DND-41 (cell line): ENCODE measurements around the gene PTPRN2.

ENCODE experiments used
- ATAC-seq: fragments of 200-7000 bp; cut with Tn5 transposase; 3 replicates; pipeline ENCODE4 v1.9.1; 2021; ENCODE audit warnings: low read depth; ENCODE audit not compliant: insufficient read depth
- DNase-seq: peaks from one replicate; pipeline ENCODE4 v3.0.0-alpha.2; 2020
- H2AFZ ChIP-seq: 2 replicates; pipeline ENCODE4 v1.6.0; 2012; ENCODE audit warnings: low read depth, low read length
- H3K27ac ChIP-seq: 2 replicates; pipeline ENCODE4 v1.5.1; 2012; ENCODE audit warnings: low read length, inconsistent platforms
- H3K27me3 ChIP-seq: fragments of 200-600 bp; sonication (generic); 2 replicates; pipeline ENCODE4 v1.6.0; 2012; ENCODE audit warnings: low read length, mild to moderate bottlenecking, inconsistent platforms; ENCODE audit not compliant: insufficient read depth, poor library complexity
- H3K36me3 ChIP-seq: 2 replicates; pipeline ENCODE4 v1.5.1; 2012; ENCODE audit warnings: low read length, inconsistent platforms; ENCODE audit not compliant: insufficient read depth
- H3K4me1 ChIP-seq: 2 replicates; pipeline ENCODE4 v1.5.1; 2012; ENCODE audit warnings: mild to moderate bottlenecking, low read length; ENCODE audit not compliant: insufficient read depth
- H3K4me2 ChIP-seq: 2 replicates; pipeline ENCODE4 v1.6.0; 2012; ENCODE audit warnings: mild to moderate bottlenecking, moderate library complexity, low read length, inconsistent platforms; ENCODE audit not compliant: insufficient read depth
- H3K4me3 ChIP-seq, 2 experiments: fragments of 200-600 bp in 1 of 2; shearing (Covaris generic) in 1 of 2; 2 replicates each; pipeline ENCODE4 v1.5.1; 2012 to 2016; ENCODE audit warnings: inconsistent platforms in 2 of 2, low read length in 2 of 2, mild to moderate bottlenecking in 2 of 2, low read depth in 1 of 2, moderate library complexity in 1 of 2
- H3K79me2 ChIP-seq: 2 replicates; pipeline ENCODE4 v1.6.0; 2012; ENCODE audit warnings: low read length, inconsistent platforms; ENCODE audit not compliant: insufficient read depth
- H3K9ac ChIP-seq: 2 replicates; pipeline ENCODE4 v1.6.0; 2012; ENCODE audit warnings: low read depth, mild to moderate bottlenecking, inconsistent platforms, low read length, moderate library complexity
- H3K9me3 ChIP-seq: 2 replicates; pipeline ENCODE4 v1.5.1; 2012; ENCODE audit warnings: low read length, moderate library complexity, mild to moderate bottlenecking, inconsistent platforms; ENCODE audit not compliant: insufficient read depth, severe bottlenecking
- H4K20me1 ChIP-seq: 2 replicates; pipeline ENCODE4 v1.6.0; 2012; ENCODE audit warnings: low read length; ENCODE audit not compliant: insufficient read depth
- EZH2 ChIP-seq: IDR thresholded peaks from 3 replicates; pipeline ENCODE4 v1.6.1; 2012; ENCODE audit warnings: borderline replicate concordance, low read depth, mild to moderate bottlenecking, moderate library complexity, low read length, inconsistent platforms; ENCODE audit not compliant: severe bottlenecking
- TF ChIP-seq, protein P1 (sequence below): IDR thresholded peaks from 2 replicates; pipeline ENCODE4 v1.5.1; 2012; ENCODE audit warnings: borderline replicate concordance, low read length, moderate library complexity, mild to moderate bottlenecking; ENCODE audit not compliant: poor library complexity, severe bottlenecking; ENCODE audit errors: extremely low read depth

Gene PTPRN2

GRCh38 chr7:158321056-158321700, 266.4 kb downstream of the PTPRN2 start:
- Histone ChIP-seq H4K20me1 (no peaks in the 10 kb centered on the region), H3K9ac (no peak overlapping the region), H3K4me1 (no peaks in the 10 kb centered on the region), H3K27ac (no peak overlapping the region), H3K9me3 (peaks cover 2% of the 10 kb centered on the region), H3K4me2 (no peak overlapping the region), H3K36me3 (no peaks in the 10 kb centered on the region), H3K27me3 (no peaks in the 10 kb centered on the region), H3K4me3 (no peak overlapping the region), H2AFZ (no peak overlapping the region), H3K79me2 (no peaks in the 10 kb centered on the region)
- ATAC-seq: no peak
- no peak for DNase-seq
- TF ChIP-seq EZH2: no peak
- TF ChIP-seq, protein P1, sequence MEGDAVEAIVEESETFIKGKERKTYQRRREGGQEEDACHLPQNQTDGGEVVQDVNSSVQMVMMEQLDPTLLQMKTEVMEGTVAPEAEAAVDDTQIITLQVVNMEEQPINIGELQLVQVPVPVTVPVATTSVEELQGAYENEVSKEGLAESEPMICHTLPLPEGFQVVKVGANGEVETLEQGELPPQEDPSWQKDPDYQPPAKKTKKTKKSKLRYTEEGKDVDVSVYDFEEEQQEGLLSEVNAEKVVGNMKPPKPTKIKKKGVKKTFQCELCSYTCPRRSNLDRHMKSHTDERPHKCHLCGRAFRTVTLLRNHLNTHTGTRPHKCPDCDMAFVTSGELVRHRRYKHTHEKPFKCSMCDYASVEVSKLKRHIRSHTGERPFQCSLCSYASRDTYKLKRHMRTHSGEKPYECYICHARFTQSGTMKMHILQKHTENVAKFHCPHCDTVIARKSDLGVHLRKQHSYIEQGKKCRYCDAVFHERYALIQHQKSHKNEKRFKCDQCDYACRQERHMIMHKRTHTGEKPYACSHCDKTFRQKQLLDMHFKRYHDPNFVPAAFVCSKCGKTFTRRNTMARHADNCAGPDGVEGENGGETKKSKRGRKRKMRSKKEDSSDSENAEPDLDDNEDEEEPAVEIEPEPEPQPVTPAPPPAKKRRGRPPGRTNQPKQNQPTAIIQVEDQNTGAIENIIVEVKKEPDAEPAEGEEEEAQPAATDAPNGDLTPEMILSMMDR: no peak

GRCh38 chr7:158320328-158320727, 267.3 kb downstream of the PTPRN2 start:
- DNase-seq (no peak), ATAC-seq (no peak)
- Histone ChIP-seq H3K36me3 (no peaks in the 10 kb centered on the region), H3K4me2 (no peak overlapping the region), H3K27me3 (no peaks in the 10 kb centered on the region), H3K79me2 (no peaks in the 10 kb centered on the region), H3K4me3 (no peak overlapping the region), H3K27ac (no peak overlapping the region), H2AFZ (no peak overlapping the region), H4K20me1 (no peaks in the 10 kb centered on the region), H3K9me3 (peaks cover 10% of the 10 kb centered on the region), H3K4me1 (no peaks in the 10 kb centered on the region), H3K9ac (no peak overlapping the region)
- TF ChIP-seq EZH2: no peak
- TF ChIP-seq, protein P1: no peak

DNA sequence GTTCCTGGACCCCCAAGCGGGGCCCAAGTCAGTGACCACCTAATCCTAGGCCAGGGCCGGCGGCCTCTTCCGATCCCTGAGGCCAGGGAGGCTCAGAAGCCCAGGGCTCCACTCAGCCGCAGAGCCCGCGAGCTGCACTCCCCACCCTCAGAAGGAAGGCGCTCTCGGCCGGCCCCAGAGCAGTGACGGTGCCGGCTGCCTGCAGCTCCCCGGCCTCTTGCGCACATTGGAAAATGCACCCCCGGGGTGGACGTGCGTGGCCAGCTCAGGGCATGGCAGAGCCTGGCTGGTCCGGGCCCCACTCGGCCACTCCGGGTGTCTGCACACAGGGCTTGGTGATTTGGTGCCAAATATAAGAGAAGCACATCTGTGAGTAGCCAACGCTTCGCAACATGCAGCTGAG, 269.1 kb downstream of the PTPRN2 start:
- Histone ChIP-seq H3K27ac (no peak overlapping the region), H3K9me3 (peaks cover 12% of the 10 kb centered on the region), H3K27me3 (no peaks in the 10 kb centered on the region), H3K4me1 (no peaks in the 10 kb centered on the region), H2AFZ (no peak overlapping the region), H3K4me3 (no peak overlapping the region), H4K20me1 (no peaks in the 10 kb centered on the region), H3K9ac (no peak overlapping the region), H3K4me2 (no peak overlapping the region), H3K79me2 (no peaks in the 10 kb centered on the region), H3K36me3 (no peaks in the 10 kb centered on the region)
- TF ChIP-seq, protein P1: no peak
- no peak for TF ChIP-seq EZH2
- DNase-seq (no peak), ATAC-seq (no peak)
